NOMO-1 treated with dmso at 0.1 percent for 144 hours (cell line): ENCODE data around the gene NECTIN2.
"Not testable (repeated sequence)": the region's sequence is repeated elsewhere in the genome, so short reads cannot be mapped to it uniquely, and the experiment has no call there.

Experiments used
- DNase-seq: peaks from one replicate; lab custom pipeline; 2025; ENCODE audit not compliant: unreplicated experiment; lab: John Stamatoyannopoulos, UW

NECTIN2 gene

DNA sequence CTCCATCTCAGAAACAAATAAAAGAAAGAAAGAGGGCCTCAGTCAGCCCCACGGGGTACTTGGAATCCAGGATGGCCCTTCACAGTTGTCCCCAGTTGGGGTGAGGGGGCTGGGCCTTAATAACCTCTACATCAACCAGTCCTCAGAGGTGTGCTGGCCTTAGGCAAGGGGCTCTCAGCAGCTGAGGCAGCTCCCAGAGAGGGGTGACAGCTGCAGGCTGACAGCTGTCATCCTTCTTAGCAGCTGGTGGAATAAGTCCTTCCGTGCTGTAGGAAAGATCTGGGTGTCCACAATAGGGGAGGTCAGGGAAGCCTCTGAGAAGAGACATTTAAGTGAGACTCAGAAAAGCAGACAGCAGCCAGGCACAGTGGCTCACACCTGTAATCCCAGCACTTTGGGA, 29.8 kb upstream of the NECTIN2 start:
- DNase-seq = no peak

DNA sequence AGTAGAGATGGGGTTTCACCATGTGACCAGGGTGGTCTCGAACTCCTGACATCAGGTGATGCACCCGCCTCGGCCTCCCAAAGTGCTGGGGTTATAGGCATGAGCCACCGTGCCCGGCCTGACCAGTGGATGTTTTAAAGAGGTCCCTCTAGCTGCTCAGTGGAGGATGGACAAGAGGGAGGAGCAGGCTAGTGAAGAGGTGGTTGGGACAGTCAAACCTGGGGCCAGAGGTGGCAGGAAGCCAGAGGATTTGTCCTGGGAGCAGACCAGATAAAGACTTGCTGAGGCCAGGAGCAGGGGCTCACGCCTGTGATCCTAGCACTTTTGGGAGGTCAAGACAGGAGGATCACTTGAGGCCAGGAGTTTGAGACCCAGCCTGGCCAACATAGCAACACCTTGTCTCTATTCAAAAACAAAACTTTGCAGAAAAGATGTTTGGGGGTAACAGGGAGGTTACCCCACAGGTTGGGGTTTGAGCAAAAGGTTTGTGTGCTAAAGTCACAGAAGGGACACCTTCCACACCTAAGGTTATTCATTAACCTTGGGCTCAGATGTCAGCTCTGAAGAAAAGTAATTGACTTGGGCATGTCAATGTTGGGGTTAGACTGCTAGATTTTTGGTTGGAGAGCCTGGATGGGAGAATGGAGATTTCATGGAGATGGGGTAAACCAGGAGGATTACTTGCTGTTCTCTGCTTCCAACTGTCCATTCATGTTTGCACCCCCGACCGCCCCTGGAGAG, 28.2 kb upstream of the NECTIN2 start:
- no peak for DNase-seq

DNA sequence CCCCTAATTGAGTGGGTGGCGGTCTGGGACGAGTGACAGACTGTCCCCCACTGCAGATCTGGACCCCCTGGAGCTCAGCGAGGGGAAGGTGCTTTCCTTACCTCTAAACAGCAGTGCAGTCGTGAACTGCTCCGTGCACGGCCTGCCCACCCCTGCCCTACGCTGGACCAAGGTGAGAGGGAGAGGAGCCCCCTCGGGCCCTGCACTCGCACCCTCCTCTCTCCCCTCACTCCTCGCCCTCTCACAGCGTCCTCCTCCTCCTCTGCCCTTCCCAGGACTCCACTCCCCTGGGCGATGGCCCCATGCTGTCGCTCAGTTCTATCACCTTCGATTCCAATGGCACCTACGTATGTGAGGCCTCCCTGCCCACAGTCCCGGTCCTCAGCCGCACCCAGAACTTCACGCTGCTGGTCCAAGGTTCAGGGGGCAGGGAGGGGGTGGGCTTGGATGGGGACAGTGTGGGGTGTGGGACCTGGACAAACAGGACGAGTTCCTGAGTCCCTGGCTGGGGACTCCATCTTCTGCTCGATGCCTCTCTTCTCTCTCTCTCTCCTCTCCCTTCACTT, 27.5 kb upstream of the NECTIN2 start:
- DNase-seq = no peak

DNA sequence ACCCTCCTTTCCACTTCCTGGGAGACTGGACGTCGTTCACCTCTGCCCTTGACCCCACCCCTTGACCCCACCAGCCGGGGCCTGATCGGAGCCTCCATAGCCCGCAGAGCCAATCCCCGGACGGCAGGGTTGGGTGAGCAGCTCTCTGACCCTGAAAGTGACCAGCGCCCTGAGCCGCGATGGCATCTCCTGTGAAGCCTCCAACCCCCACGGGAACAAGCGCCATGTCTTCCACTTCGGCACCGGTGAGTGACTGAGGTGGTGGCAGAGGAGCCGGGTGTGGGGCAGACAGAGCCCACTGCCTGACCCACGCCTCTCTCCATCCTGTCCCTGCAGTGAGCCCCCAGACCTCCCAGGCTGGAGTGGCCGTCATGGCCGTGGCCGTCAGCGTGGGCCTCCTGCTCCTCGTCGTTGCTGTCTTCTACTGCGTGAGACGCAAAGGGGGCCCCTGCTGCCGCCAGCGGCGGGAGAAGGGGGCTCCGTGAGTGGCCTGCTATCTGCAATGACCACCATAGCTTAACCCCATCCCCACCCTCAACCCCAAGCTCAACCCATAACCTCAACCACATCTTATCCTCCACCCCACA, 26.8 kb upstream of the NECTIN2 start:
- no peak for DNase-seq

DNA sequence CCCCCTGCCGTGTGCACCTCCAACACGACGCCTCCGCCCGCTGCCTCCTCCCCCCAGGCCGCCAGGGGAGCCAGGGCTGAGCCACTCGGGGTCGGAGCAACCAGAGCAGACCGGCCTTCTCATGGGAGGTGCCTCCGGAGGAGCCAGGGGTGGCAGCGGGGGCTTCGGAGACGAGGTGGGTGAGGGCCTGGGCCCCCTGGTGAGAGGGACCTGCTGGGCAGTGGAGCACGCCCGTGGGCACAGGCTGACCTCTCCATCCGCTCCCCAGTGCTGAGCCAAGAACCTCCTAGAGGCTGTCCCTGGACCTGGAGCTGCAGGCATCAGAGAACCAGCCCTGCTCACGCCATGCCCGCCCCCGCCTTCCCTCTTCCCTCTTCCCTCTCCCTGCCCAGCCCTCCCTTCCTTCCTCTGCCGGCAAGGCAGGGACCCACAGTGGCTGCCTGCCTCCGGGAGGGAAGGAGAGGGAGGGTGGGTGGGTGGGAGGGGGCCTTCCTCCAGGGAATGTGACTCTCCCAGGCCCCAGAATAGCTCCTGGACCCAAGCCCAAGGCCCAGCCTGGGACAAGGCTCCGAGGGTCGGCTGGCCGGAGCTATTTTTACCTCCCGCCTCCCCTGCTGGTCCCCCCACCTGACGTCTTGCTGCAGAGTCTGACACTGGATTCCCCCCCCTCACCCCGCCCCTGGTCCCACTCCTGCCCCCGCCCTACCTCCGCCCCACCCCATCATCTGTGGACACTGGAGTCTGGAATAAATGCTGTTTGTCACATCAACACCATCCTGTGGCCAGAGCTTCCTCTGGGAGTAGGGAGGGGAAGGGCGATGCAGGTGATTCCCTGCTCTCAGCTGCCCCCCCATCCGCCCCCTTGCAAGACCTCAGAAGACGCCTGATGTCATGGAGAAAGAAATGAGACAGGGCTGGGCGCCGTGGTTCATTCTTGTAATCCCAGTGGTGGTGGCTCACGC, 25.2 kb upstream of the NECTIN2 start:
- no peak for DNase-seq

DNA sequence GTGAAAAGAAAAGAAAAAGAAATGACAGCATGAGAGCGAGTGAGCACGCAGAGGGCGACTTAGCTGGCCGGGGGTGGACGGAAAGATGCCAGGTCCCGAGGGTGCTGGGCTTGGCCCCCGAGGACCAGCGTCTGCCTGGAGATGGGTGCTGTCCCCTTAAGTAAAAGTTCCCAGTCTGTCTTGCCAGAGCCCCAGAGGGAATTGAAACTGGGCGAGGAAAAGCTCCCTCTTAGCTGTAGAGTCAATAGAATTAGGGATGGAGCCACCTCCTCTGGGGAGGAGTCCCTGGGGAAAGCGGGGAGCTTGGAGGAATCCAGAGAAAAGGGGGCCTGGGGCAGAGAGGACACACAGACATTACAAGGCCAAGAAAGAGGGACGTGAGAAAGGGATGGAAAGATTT, 23.9 kb upstream of the NECTIN2 start:
- DNase-seq = no peak

- no peak for DNase-seq
Observed at GRCh38 chr19:44822670-44823372, 23.3 kb upstream of the NECTIN2 start.

GRCh38 chr19:44823373-44823698, 22.8 kb upstream of the NECTIN2 start:
- DNase-seq = no peak

GRCh38 chr19:44824761-44825160, 21.3 kb upstream of the NECTIN2 start:
- no peak for DNase-seq

DNA sequence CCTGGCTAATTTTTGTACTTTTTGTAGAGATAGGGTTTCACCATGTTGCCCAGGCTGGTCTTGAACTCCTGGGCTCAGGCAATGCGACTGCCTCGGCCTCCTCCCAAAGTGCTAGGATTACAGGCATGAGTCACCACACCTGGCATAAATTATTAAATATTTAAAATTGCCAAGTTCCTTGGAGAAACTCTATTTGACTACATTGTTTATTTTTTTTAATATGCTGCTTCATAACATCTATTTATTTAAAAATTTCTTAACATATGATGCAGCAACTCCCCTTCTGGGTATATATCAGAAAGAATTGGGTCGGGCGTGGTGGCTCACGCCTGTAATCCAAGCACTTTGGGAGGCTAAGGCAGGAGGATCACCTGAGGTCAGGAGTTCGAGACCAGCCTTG, 13.2 kb upstream of the NECTIN2 start:
- DNase-seq = not testable (repeated sequence)

DNA sequence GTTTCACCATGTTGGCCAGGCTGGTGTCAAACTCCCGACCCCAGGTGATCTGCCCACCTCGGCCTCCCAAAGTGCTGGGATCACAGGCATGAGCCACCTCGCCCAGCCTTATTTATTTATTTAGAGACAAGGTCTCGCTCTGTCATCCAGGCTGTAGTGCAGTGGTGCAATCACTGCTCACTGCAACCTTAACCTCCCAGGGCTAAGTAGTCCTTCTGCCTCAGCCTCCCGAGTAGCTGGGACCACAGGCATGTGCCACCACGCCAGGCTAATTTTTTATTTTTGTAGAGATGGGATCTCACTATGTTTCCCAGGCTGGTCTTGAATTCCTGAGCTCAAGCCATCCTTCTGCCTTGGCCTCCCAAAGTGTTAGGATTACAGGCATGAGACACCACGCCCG, 11.7 kb upstream of the NECTIN2 start:
- not testable (repeated sequence) for DNase-seq

- DNase-seq = no peak
Observed at GRCh38 chr19:44839276-44839675, 6.8 kb upstream of the NECTIN2 start.

GRCh38 chr19:44840811-44841210, 5.3 kb upstream of the NECTIN2 start:
- no peak for DNase-seq

- no peak for DNase-seq
Observed at GRCh38 chr19:44841231-44841630, 4.9 kb upstream of the NECTIN2 start.

DNA sequence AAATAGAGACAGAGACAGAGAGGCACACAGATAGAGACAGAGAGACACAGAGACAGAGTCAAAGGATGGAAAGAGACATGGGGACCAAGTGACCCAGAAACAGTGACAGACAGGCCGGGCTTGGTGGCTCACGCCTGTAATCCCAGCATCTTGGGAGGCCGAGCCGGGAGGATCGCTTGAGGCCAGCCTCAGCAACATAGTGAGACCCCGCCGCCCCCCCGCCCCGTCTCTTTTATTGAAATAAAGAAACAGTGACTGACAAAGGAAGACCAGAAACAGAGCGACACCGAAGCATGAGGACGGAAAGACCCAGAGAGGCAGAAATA, 848 bp upstream of the NECTIN2 start:
- no peak for DNase-seq

DNA sequence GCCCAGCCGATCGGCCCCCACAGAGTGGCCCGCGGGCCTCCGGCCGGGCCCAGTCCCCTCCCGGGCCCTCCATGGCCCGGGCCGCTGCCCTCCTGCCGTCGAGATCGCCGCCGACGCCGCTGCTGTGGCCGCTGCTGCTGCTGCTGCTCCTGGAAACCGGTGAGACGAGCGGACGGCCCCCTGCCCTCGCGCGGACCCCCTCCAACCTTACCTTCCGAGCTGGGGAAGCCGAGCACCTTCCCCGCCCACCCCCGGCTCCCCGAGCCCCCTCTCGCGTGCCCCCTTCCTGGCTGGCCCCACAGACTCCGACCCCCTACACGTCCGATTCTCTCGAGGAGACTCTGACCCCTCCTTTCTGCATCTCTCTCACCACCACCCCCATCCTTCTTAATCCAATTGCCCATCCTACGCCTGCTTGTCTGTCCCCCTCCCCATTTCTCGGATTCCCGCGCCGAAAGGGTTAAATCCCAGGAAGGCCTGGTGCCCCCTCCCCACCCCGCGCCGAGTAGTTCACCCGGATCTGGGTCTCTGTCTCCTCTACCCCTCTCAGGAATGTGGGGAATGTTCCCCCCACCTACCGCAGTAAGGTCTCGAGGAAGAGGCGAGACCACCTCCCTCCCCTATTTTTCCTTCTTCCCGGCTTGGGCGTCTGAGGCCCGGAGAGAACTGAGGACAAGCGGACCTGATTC, 502 bp downstream of the NECTIN2 start:
- DNase-seq = no peak

GRCh38 chr19:44847144-44848035, 1.3 kb downstream of the NECTIN2 start:
- no peak for DNase-seq

GRCh38 chr19:44848036-44848811, 2.1 kb downstream of the NECTIN2 start:
- no peak for DNase-seq
